H1 (cell line): ENCODE data around the gene CALCOCO2.

Source experiments
- CHD1 ChIP-seq: IDR thresholded peaks from 2 replicates; pipeline ENCODE4 v1.6.1; 2012; ENCODE audit warnings: low read depth, low read length, improper control_type of control experiment
- CHD2 ChIP-seq: IDR thresholded peaks from 2 replicates; pipeline ENCODE4 v1.6.1; 2012; ENCODE audit warnings: low read length, improper control_type of control experiment
- EP300 ChIP-seq, 2 experiments: IDR thresholded peaks; 1 replicate in 1 of 2; 2 replicates in 1 of 2; pipeline ENCODE4 v1.6.1; 2011 to 2012; ENCODE audit warnings: low read depth in 2 of 2, low read length in 2 of 2, mild to moderate bottlenecking in 2 of 2, borderline replicate concordance in 1 of 2, inconsistent platforms in 1 of 2, moderate library complexity in 1 of 2
- KDM1A ChIP-seq: fragments of 200-600, 300-600 bp; sonication (generic); IDR thresholded peaks from 2 replicates; pipeline ENCODE4 v1.7.1; 2016; ENCODE audit warnings: mild to moderate bottlenecking, low read length, borderline replicate concordance
- RNF2 ChIP-seq: fragments of 200-900, 300-1000 bp; sonication (generic); IDR thresholded peaks from 2 replicates; pipeline ENCODE4 v1.7.1; 2016; ENCODE audit warnings: borderline replicate concordance, low read depth, mild to moderate bottlenecking, antibody characterized with exemption, low read length; ENCODE audit not compliant: poor library complexity, severe bottlenecking; ENCODE audit errors: missing control alignments
- SRF ChIP-seq: IDR thresholded peaks from 2 replicates; pipeline ENCODE4 v1.6.1; 2011; ENCODE audit warnings: mild to moderate bottlenecking, low read depth, low read length, moderate library complexity
- TBP ChIP-seq: IDR thresholded peaks from 2 replicates; pipeline ENCODE4 v1.6.1; 2011; ENCODE audit warnings: low read depth, low read length, improper control_type of control experiment
- TF ChIP-seq, protein P1 (sequence below), 3 experiments: IDR thresholded peaks; 1 replicate in 2 of 3; 2 replicates in 1 of 3; pipeline versions ENCODE4 v1.5.1 to v1.6.1; 2011; ENCODE audit warnings: low read length in 3 of 3, mild to moderate bottlenecking in 3 of 3, inconsistent platforms in 2 of 3, low read depth in 1 of 3, moderate library complexity in 1 of 3; ENCODE audit not compliant: insufficient read depth in 1 of 3; ENCODE audit errors: control extremely low read depth in 1 of 3

DNA sequence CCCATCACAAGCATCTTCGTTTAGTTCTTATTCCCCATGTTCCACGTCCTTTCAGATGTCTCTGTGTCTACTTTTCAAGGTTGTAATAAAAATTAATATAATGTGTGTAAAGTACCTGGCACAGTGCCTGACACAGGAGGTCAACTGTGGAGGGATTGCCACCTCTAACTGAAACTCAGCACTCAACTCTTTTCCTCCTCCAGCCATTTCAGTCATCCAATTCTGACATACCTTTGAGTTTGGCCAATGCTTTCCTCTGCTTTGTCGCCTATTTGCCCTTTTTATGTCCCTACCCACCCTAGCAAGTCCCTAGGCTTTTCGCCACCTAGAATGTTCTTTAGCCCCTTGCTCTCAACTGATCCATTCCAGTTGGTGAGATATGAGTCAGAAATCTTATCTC is 78.9 kb downstream of the CALCOCO2 start:
- TF ChIP-seq EP300 (IDR thresholded peaks at IDR 0.05; ENCODE audit: borderline replicate concordance in 1 of 2, low read depth in 2 of 2, low read length in 2 of 2), result no peak
- TF ChIP-seq, protein P1, sequence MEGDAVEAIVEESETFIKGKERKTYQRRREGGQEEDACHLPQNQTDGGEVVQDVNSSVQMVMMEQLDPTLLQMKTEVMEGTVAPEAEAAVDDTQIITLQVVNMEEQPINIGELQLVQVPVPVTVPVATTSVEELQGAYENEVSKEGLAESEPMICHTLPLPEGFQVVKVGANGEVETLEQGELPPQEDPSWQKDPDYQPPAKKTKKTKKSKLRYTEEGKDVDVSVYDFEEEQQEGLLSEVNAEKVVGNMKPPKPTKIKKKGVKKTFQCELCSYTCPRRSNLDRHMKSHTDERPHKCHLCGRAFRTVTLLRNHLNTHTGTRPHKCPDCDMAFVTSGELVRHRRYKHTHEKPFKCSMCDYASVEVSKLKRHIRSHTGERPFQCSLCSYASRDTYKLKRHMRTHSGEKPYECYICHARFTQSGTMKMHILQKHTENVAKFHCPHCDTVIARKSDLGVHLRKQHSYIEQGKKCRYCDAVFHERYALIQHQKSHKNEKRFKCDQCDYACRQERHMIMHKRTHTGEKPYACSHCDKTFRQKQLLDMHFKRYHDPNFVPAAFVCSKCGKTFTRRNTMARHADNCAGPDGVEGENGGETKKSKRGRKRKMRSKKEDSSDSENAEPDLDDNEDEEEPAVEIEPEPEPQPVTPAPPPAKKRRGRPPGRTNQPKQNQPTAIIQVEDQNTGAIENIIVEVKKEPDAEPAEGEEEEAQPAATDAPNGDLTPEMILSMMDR (IDR thresholded peaks at IDR 0.05; ENCODE audit: control extremely low read depth in 1 of 3, insufficient read depth in 1 of 3, low read depth in 1 of 3, low read length in 3 of 3), result no peak
- TF ChIP-seq TBP, result no peak
- TF ChIP-seq SRF, result no peak
- no peak for TF ChIP-seq CHD1
- no peak for TF ChIP-seq CHD2
- TF ChIP-seq KDM1A, result no peak
- no peak for TF ChIP-seq RNF2
